Medulla oblongata (tissue), 1 donor: ENCODE measurements around the gene TMED3.

Source experiments
- DNase-seq: peaks from one replicate; pipeline ENCODE4 v3.0.0-alpha.2; 2015; ENCODE audit errors: extremely low spot score

The TMED3 gene

GRCh38 chr15:79310985-79311900 lies at the start of gene TMED3:
TSS of gene TMED3 (plus strand) at chr15:79311112. CDS start at chr15:79311250, 138 bp downstream.
- DNase-seq = peak; percentile 68

GRCh38 chr15:79261836-79262235 lies 49.1 kb upstream of the TMED3 start:
- no peak for DNase-seq

GRCh38 chr15:79265167-79265566 lies 45.7 kb upstream of the TMED3 start:
- DNase-seq = no peak

GRCh38 chr15:79265987-79266579 lies 44.8 kb upstream of the TMED3 start:
- DNase-seq = no peak

- DNase-seq = no peak
Observed at GRCh38 chr15:79282371-79283251, 28.3 kb upstream of the TMED3 start, which contains the start of gene ANKRD34C. TSS of gene ANKRD34C (plus strand) at chr15:79282722. CDS start at chr15:79293285, 10,563 bp downstream.

- peak; percentile 5 for DNase-seq
Observed at GRCh38 chr15:79283252-79284048, 27.5 kb upstream of the TMED3 start.

- DNase-seq = no peak
Observed at GRCh38 chr15:79290642-79291275, 20.2 kb upstream of the TMED3 start.

GRCh38 chr15:79292011-79292410 lies 18.9 kb upstream of the TMED3 start:
- DNase-seq = no peak

- DNase-seq = no peak
Observed at GRCh38 chr15:79294075-79294474, 16.8 kb upstream of the TMED3 start.

- no peak for DNase-seq
Observed at GRCh38 chr15:79296583-79296982, 14.3 kb upstream of the TMED3 start.

- no peak for DNase-seq
Observed at GRCh38 chr15:79299126-79299840, 11.6 kb upstream of the TMED3 start.

- no peak for DNase-seq
Observed at GRCh38 chr15:79299841-79300235, 11.1 kb upstream of the TMED3 start.

GRCh38 chr15:79307251-79307650 lies 3.7 kb upstream of the TMED3 start:
- DNase-seq = no peak

- DNase-seq = no peak
Observed at GRCh38 chr15:79308874-79309273, 2.0 kb upstream of the TMED3 start.

- peak; percentile 5 for DNase-seq
Observed at GRCh38 chr15:79310612-79310984, 314 bp upstream of the TMED3 start.

- DNase-seq = no peak
Observed at GRCh38 chr15:79311901-79312553, 1.1 kb downstream of the TMED3 start.

GRCh38 chr15:79314186-79314585 lies 3.3 kb downstream of the TMED3 start:
- no peak for DNase-seq

- no peak for DNase-seq
Observed at GRCh38 chr15:79314811-79315210, 3.9 kb downstream of the TMED3 start.

- peak; percentile 80 for DNase-seq
Observed at GRCh38 chr15:79315623-79316328, 4.9 kb downstream of the TMED3 start.
